Activated naive CD8-positive, alpha-beta T cell treated with anti-CD3 and anti-CD28 coated beads, Interleukin-2, amount 50 U/mL, for 16 hours (primary cell): ENCODE results near the gene PTPN21.

Experiments
- DNase-seq: peaks from one replicate; pipeline ENCODE4 v3.0.0-alpha.2; 2020; ENCODE audit warnings: low read depth, low spot score

PTPN21 gene

DNA sequence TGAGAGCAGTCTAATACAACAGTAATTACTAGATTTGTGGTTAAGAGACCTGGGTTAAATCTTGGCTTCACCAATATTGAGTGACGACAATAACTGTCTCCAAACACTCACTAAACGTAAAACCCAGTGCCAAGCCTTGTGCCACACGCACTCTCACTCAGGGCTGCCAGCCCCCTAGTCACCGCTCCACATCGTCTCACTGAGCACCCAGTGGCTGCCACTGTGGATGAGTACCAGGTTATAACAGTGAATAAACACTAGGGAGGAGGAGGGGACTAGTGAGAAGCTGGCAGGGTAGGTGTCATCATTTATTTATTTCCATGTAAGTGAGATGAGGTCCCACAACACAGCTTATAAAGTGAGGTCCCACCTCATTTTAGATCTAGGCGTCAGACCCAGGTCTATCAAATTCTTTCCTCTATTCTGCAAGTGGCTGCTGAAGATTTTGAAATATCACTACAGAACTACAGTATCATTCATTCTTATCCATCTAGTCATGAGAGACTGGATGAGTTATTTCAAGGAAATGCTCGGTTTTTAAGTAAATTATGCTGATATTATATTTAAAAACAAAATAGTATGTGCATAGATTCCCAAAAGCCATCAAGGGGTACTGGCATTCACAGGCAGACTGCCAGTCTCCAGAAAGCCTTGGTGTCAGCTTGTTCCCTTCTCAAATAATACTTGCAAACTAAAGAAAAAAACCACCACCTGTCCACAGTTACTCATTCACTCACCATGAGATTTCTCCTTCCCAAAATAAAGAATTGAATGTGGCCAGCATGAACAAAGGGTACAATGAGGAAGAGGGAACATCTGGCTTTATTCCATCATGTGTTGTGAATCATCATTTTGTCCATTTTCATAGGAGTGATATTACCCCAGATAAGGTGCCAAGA, 84.0 kb downstream of the PTPN21 start:
- no peak for DNase-seq

- DNase-seq, result no peak
These were observed 86.4 kb downstream of the PTPN21 start for GRCh38 chr14:88468406-88468805.

- no peak for DNase-seq
These were observed 91.5 kb downstream of the PTPN21 start for GRCh38 chr14:88463318-88463717.

GRCh38 chr14:88454886-88455285, 99.9 kb downstream of the PTPN21 start:
- DNase-seq, result no peak

GRCh38 chr14:88452231-88452630, 102.6 kb downstream of the PTPN21 start:
- DNase-seq, result no peak

- DNase-seq, result no peak
These were observed 115.7 kb downstream of the PTPN21 start for GRCh38 chr14:88439088-88439487.

DNA sequence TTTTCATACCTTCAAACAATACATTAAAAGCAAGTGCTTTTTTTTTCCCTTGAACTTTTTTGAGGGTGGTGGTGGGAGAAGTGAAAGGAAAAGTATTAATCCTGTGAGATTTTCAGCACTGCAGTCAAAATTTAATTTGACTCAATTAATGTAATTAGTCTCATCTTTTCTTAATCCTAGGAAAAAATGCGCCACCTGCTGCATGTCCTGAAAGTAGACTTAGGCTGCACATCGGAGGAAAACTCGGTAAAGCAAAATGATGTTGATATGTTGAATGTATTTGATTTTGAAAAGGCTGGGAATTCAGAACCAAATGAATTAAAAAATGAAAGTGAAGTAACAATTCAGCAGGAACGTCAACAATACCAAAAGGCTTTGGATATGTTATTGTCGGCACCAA, 117.1 kb downstream of the PTPN21 start:
- no peak for DNase-seq

GRCh38 chr14:88430976-88431375, 123.8 kb downstream of the PTPN21 start:
- DNase-seq, result no peak

- no peak for DNase-seq
These were observed 128.5 kb downstream of the PTPN21 start for GRCh38 chr14:88426271-88426670.

GRCh38 chr14:88424573-88424972, 130.2 kb downstream of the PTPN21 start:
- DNase-seq, result no peak

DNA sequence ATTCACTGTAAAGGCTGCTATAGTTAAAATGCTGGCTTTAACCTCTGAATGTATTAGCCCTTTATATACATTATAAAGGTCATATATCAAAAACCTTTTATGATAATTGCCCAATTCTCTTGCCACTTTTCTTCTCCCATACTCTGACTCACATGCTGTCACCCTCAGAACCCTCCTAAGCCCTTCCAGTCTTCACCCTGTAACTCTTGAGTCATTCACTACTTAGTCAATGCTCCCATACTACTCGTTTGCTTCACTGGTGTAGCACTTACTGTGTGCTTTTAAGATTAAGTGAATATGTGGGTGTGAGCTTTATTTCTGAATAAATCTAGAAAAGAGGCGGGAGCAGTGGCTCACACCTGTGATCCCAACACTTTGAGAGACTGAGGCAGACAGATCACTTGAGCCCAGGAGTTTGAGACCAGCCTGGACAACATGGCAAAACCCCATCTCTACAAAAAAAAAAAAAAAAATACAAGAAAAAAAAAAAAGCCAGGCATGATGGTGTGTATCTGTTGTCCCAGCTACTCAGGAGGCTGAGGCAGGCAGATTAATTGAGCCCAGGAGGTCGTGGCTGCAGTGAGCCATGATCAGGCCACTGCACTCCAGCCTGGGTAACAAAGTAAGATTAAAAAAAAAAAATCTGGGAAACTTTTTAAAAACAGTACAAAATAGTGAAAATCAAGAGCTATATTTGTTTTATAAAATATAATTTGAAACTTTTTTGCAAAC, 131.7 kb downstream of the PTPN21 start:
- no peak for DNase-seq

- DNase-seq, result no peak
These were observed 132.8 kb downstream of the PTPN21 start for GRCh38 chr14:88422047-88422446.

DNA sequence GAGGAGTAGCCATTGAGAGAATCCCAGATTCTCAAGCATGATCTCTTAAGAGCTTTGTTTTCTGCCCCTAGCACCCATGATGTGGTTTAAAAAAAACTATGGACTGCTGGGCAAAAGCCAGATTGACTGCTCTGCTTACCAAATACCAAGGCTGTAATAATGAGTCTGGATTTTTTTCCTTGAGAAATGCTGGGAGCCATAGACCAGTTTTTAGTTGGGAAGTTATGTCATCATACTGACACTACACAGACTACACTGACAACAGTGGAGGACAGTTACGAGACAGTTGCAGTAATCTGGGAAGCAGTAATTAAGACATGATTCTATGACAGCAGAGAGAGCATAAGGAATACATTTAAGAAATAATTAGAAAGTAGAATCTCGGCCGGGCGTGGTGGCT, 133.5 kb downstream of the PTPN21 start:
- DNase-seq, result no peak

GRCh38 chr14:88420187-88420586, 134.6 kb downstream of the PTPN21 start:
- DNase-seq, result no peak

- no peak for DNase-seq
These were observed 137.2 kb downstream of the PTPN21 start for GRCh38 chr14:88417594-88417993.
